KBM-7 (cell line): ENCODE measurements around the gene PLCD3.

Source experiments
- DNase-seq: peaks from one replicate; pipeline ENCODE4 v3.0.0-alpha.2; 2015
- in situ Hi-C: fragments of 300-500 bp; cut with MboI; formaldehyde crosslinking; loops from 2 replicates; pipeline ENCODE4 v1.14.3; 2020; ENCODE audit warnings: low sequenced_read_pairs, low pct_unique_long_range_greater_than_20kb, mixed read lengths

PLCD3 gene

GRCh38 chr17:45149669-45150664, 17.7 kb upstream of the PLCD3 start:
- DNase-seq, result peak; percentile 57
- in situ Hi-C loops, result no loop called here

GRCh38 chr17:45149037-45149668, 16.8 kb upstream of the PLCD3 start:
- in situ Hi-C loops, result no loop called here
- DNase-seq, result peak; percentile 87

GRCh38 chr17:45148183-45149036, 16.1 kb upstream of the PLCD3 start, which contains the start of gene HEXIM1:
Gene HEXIM1, plus strand, starts transcription at chr17:45148475. Its CDS starts 716 bp downstream, at chr17:45149191.
- in situ Hi-C loops, result no loop called here
- DNase-seq, result peak; percentile 100

GRCh38 chr17:45147581-45148182, 15.4 kb upstream of the PLCD3 start:
- DNase-seq, result peak; percentile 93
- in situ Hi-C loops, result no loop called here

GRCh38 chr17:45146890-45147580, 14.7 kb upstream of the PLCD3 start:
- DNase-seq, result no peak
- in situ Hi-C loops, result no loop called here

GRCh38 chr17:45146592-45146889, 14.2 kb upstream of the PLCD3 start:
- in situ Hi-C loops, result no loop called here
- no peak for DNase-seq

GRCh38 chr17:45146166-45146565, 13.9 kb upstream of the PLCD3 start:
- in situ Hi-C loops, result no loop called here

GRCh38 chr17:45145035-45145389, 12.7 kb upstream of the PLCD3 start:
- DNase-seq, result no peak
- in situ Hi-C loops, result no loop called here

More at GRCh38 chr17:45146166-45146565, 13.9 kb upstream of the PLCD3 start:
- no peak for DNase-seq

GRCh38 chr17:45144199-45145034, 12.1 kb upstream of the PLCD3 start:
- no peak for DNase-seq

GRCh38 chr17:45143767-45144198, 11.5 kb upstream of the PLCD3 start:
- no peak for DNase-seq
- in situ Hi-C loops, result no loop called here

More at GRCh38 chr17:45144199-45145034, 12.1 kb upstream of the PLCD3 start:
- in situ Hi-C loops, result no loop called here

GRCh38 chr17:45143094-45143670, 10.9 kb upstream of the PLCD3 start:
- in situ Hi-C loops, result no loop called here
- no peak for DNase-seq

- in situ Hi-C loops, result no loop called here
- no peak for DNase-seq
Observed at GRCh38 chr17:45139533-45139920, 7.2 kb upstream of the PLCD3 start.

- in situ Hi-C loops, result no loop called here
- DNase-seq, result no peak
Observed at GRCh38 chr17:45138911-45139532, 6.7 kb upstream of the PLCD3 start.

- no peak for DNase-seq
- in situ Hi-C loops, result no loop called here
Observed at GRCh38 chr17:45137561-45138305, 5.4 kb upstream of the PLCD3 start.

- in situ Hi-C loops, result no loop called here
Observed at GRCh38 chr17:45136846-45137560, 4.7 kb upstream of the PLCD3 start.

More at GRCh38 chr17:45136846-45137560, 4.7 kb upstream of the PLCD3 start:
- no peak for DNase-seq
